Mucosa of rectum (tissue), 2 donors: ENCODE measurements around the gene WNT3A.

Experiments
- H3K27ac ChIP-seq, 2 donors: one replicate each; pipeline ENCODE4 v1.7.0; 2013; ENCODE audit warnings: inconsistent platforms in 2 of 2, low read depth in 2 of 2, low read length in 2 of 2
- H3K27me3 ChIP-seq, 2 donors: one replicate each; pipeline ENCODE4 v1.7.0; 2013; ENCODE audit warnings: low read length in 2 of 2; ENCODE audit not compliant: control insufficient read depth in 2 of 2, insufficient read depth in 2 of 2
- H3K36me3 ChIP-seq, 2 donors: one replicate each; pipeline ENCODE4 v1.7.0; 2013; ENCODE audit warnings: low read length in 2 of 2; ENCODE audit not compliant: control insufficient read depth in 2 of 2, insufficient read depth in 2 of 2
- H3K4me1 ChIP-seq, 2 donors: one replicate each; pipeline ENCODE4 v1.7.0; 2013; ENCODE audit warnings: low read length in 2 of 2, mild to moderate bottlenecking in 1 of 2; ENCODE audit not compliant: control insufficient read depth in 2 of 2, insufficient read depth in 2 of 2
- H3K4me3 ChIP-seq, 2 donors: one replicate each; pipeline ENCODE4 v1.7.0; 2013; ENCODE audit warnings: low read length in 2 of 2
- H3K9ac ChIP-seq, 2 donors: one replicate each; pipeline ENCODE4 v1.7.0; 2013; ENCODE audit warnings: low read length in 2 of 2, low read depth in 1 of 2, mild to moderate bottlenecking in 1 of 2
- H3K9me3 ChIP-seq, 2 donors: one replicate each; pipeline ENCODE4 v1.7.0; 2013; ENCODE audit warnings: low read length in 2 of 2; ENCODE audit not compliant: control insufficient read depth in 2 of 2
- donor health status: healthy.
- donor health status: Normal muscosa, but diverticular disease.

The WNT3A gene

DNA sequence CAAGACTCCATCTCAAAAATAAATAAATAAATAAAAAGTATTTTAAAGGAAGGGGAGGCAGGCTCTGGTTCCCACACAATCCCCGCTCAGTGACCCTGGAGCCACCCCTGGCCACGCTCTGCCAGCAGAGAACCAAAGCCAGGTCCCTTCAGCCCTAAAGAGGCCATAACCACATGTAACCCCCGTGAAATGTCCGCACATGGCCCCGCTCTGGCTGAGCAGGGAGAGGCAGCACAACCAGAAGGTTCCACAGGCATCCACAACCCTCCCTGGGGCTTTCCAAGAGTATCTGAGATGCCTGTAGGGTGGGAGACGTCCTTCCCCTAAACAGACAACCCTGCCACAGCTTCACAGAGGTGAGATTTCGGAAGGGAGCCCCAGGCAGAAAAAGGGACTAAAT, 74.3 kb downstream of the WNT3A start:
- no peak overlapping the region for H3K27ac ChIP-seq
- H3K36me3 ChIP-seq = no peaks in the 10 kb centered on the region
- peaks cover 32 to 33% of the 10 kb centered on the region in 2 donors for H3K4me1 ChIP-seq
- H3K9ac ChIP-seq = peak overlapping the region; percentile 60 to 99
- H3K9me3 ChIP-seq = no peaks in the 10 kb centered on the region
- peak overlapping the region; percentile 92 to 95 for H3K4me3 ChIP-seq
- no peaks in the 10 kb centered on the region for H3K27me3 ChIP-seq

DNA sequence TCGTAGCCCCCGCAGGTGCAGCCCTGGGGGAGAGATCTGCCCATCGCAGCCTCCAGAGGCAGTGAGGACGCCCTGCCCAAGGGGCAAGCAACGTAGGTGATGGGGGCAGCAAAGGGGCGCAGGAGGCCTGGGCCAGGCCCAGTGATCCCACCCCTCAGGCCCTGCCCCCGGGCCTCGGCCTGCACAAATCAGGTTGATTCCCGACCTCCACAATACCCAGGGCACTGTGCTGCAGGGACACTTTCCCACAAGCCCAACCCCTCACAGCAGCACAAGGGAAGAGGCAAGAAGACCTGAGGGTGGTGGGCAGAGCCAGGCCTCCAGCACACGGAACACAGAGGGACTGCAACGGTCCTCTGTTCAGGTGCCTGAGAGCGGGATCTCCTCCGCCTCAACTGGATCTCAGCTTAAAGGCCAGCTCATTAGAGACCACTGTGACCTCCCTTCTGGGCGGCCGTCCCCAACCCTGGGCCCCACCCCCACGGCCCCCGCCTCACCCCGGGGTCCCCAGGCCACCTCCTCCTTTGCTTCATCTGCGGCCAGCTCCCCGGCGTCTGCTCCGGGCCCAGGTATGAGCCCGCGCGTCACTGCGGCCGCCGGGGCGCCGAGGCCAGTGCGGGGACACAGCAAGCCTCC, 74.9 kb downstream of the WNT3A start:
- Histone ChIP-seq H3K27me3 (no peaks in the 10 kb centered on the region), H3K9me3 (no peaks in the 10 kb centered on the region), H3K27ac (peak overlapping the region; percentile 78 to 93), H3K36me3 (no peaks in the 10 kb centered on the region), H3K4me1 (peaks cover 33 to 37% of the 10 kb centered on the region in 2 donors), H3K9ac (peak overlapping the region; percentile 85 to 99), H3K4me3 (peak overlapping the region; percentile 92 to 95)

DNA sequence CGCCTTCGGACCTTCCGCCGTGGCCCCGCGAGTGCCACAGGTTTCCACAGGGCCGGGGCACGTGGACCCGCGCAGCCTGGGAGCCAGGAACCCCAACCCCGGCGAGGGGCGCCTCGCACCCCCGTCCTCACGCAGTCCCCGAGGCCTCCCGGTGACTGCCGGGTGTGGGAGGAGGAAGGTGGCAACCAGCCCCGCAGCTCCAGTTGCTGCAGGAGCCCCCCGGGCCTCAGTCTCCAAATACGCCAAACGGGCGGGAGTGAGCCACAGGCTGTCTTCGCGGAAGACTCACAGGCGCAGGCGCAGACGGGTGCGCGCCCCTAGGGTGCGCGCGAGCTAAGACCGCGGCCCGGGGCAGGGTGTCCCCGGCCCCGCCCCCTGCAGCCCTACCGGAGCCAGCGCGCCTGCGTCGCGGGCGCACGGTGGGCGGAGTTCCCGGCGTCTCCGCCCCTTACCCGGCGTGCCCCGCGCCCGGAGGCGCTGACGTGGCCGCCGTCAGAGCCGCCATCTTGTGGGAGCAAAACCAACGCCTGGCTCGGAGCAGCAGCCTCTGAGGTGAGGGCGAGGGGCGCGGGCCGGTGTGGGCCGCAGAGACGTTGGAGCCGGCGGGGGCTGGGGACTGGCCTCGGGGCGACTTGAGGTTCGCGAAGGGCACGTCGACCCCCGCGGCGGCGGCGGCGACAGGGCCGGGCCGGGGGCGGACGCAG, 75.6 kb downstream of the WNT3A start, which contains the start of gene ARF1:
TSS of gene ARF1 (plus strand) at position 495 of the 704 bp plus-strand sequence. CDS start 14,407 bp downstream, outside the sequence.
- Histone ChIP-seq H3K9ac (peak within 1 kb of the TSS; percentile 98 to 99), H3K27ac (peak within 1 kb of the TSS; percentile 93 to 99), H3K9me3 (no peaks in the 10 kb centered on the region), H3K4me3 (peak within 1 kb of the TSS; percentile 92 to 95), H3K27me3 (no peaks in the 10 kb centered on the region), H3K36me3 (no peaks in the 10 kb centered on the region), H3K4me1 (peaks cover 35 to 43% of the 10 kb centered on the region in 2 donors)

DNA sequence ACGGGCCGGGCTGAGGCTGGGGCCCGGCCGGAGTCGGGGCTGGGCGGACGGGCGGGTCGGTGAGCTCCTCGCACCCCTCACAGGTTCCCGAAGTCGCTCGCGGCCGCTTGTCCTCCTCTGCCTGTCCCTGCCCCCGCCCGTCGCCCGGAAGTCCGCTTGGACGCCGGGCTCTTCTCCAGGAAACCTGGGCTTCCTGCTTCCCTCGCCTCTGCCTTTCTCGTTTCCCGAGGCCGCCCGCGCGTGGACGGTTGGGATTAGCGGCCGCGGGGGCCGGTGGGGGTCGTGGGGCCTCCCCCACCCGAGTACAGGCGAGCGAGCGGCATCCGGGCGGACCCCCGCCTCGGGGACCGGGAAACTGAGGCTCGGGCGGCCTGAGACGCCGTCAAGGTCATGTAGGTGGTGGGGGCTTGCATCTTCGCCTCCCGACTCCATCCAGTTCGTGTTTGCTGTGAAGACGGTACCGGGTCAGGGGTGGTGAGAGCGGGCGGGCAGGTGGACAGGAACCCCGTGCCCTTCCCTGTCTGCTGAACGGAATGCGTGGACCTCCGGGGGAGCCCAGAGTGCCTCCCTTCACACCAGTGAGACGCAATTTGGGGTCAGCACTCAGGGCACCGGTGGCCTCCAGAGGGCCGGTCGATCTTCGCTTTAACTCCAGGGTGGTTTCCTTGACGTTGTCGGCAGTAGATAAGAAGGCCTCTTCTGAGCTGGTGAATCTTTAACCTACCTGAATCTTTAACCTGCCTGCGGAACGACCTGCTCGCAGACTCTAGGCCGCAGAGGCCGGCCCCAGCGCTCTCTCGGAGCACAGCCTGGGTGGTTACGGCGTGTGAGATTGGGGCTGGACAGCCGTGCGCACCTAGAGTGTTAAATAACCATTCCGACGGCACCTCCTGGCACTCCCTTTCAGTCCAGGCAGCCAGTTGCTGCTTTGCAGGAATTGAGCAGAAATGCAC, 76.4 kb downstream of the WNT3A start:
- Histone ChIP-seq H3K4me3 (peak overlapping the region; percentile 92 to 95), H3K36me3 (no peaks in the 10 kb centered on the region), H3K27me3 (no peaks in the 10 kb centered on the region), H3K9me3 (no peaks in the 10 kb centered on the region), H3K4me1 (peaks cover 42 to 51% of the 10 kb centered on the region in 2 donors), H3K9ac (peak overlapping the region; percentile 98 to 99), H3K27ac (peak overlapping the region; percentile 93 to 99)

DNA sequence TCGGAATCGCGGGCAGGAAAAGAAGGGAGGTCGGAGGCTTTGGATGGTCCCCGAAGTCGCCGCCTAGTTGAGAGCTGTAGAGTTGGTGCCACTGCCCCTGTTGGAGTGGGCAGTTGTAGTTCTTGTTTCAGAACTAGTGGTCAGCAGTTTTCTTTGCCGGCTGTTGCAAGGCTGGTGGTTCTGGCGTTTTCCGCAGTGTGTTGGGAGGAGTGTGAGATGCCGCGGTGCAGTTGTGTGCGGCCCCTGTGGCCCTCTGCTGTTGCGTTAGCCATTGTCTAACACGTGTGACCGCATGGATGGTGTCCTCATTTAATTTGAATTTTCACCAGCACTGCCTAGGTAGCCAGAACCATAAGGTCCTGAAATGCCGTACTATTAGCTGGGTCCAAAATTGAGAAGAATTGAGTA, 77.1 kb downstream of the WNT3A start:
- Histone ChIP-seq H3K9ac (peak overlapping the region; percentile 98 to 99), H3K9me3 (no peaks in the 10 kb centered on the region), H3K4me1 (peaks cover 48 to 57% of the 10 kb centered on the region in 2 donors), H3K4me3 (peak overlapping the region; percentile 92 to 95), H3K27ac (peak overlapping the region; percentile 93 to 99), H3K27me3 (no peaks in the 10 kb centered on the region), H3K36me3 (peaks cover 4 to 6% of the 10 kb centered on the region in 2 donors)

DNA sequence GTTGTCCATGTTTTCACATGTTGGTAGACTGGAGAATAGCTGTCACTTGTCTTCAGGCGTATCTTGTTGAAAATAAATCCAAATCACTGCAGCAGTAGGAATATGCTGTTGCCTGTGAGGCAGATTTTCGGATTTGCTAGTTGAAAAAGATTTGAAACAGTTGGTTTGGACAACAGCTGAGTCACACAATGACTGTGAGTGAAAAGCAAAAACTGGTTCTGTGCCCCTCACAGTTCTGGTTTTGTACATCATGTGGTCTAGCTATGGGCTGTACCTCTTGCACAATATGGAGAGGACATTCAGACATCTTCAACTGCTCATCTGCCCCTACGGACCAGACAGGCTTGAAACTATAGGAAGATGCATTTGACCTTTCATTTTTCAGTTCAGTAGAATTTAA, 77.5 kb downstream of the WNT3A start:
- Histone ChIP-seq H3K4me3 (peak overlapping the region; percentile 92 to 95), H3K36me3 (peaks cover 5 to 8% of the 10 kb centered on the region in 2 donors), H3K27ac (peak overlapping the region; percentile 93 to 99), H3K9me3 (no peaks in the 10 kb centered on the region), H3K4me1 (peaks cover 52 to 61% of the 10 kb centered on the region in 2 donors), H3K9ac (peak overlapping the region; percentile 98 to 99), H3K27me3 (no peaks in the 10 kb centered on the region)

DNA sequence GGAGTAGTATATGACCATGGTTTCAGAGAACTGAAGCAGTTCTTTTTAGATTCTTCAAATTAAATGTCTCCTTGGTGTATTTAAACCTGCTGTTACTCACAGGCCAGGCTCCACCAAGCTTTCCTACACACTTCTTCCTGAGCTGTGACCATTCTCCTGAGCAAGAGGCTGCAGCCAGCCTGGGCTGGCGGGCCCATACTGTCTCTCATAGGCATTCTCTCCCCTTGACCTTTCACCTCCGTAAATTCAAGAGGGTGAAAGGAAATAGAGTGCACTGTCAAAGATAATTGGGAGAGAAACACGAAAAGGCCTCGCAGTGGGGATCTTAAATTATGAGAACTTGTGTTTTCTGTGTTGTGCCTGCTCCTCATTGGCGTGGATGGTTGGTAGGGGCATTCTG, 78.0 kb downstream of the WNT3A start:
- Histone ChIP-seq H3K27ac (peak overlapping the region; percentile 48 to 99), H3K9ac (peak overlapping the region; percentile 19 to 99), H3K9me3 (no peaks in the 10 kb centered on the region), H3K4me1 (peaks cover 57 to 66% of the 10 kb centered on the region in 2 donors), H3K4me3 (peak overlapping the region; percentile 32 to 95), H3K27me3 (no peaks in the 10 kb centered on the region), H3K36me3 (peaks cover 5 to 9% of the 10 kb centered on the region in 2 donors)

DNA sequence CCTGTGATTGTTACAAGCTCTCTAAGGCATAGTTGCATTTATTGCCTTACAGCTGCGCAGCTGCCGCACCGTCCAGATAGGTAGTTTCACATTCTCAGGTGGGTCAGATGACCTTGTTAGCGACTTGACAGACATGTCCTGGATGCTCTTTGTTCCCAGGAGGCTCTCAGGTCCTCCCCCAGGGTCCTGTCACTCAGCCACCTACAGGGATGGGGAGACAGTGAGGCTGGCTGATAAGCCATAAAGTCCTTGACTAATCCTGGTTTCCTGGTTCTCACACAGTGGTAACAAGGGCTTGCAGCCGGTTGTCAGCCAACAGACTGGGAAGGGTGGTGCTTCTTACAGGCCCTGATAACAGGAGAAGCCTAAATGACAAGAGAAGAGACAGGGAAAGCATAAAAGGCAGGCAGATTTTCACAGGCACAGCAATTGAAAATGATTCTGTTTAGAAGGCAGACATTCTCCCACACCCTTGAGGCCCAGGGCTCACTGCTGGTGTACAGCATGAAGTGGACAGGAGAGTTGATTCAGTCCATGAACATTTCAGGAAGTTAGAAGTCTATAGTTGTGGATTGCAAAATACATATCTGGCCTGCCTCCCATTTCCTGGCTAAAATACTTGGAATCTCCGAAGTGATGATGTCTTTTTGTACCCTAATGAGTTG, 78.6 kb downstream of the WNT3A start:
- Histone ChIP-seq H3K27ac (peak overlapping the region; percentile 48 to 99), H3K9ac (peak overlapping the region; percentile 26 to 52), H3K4me1 (peaks cover 62 to 72% of the 10 kb centered on the region in 2 donors), H3K4me3 (peak overlapping the region; percentile 32 to 95), H3K27me3 (no peaks in the 10 kb centered on the region), H3K9me3 (no peaks in the 10 kb centered on the region), H3K36me3 (peaks cover 5 to 12% of the 10 kb centered on the region in 2 donors)

DNA sequence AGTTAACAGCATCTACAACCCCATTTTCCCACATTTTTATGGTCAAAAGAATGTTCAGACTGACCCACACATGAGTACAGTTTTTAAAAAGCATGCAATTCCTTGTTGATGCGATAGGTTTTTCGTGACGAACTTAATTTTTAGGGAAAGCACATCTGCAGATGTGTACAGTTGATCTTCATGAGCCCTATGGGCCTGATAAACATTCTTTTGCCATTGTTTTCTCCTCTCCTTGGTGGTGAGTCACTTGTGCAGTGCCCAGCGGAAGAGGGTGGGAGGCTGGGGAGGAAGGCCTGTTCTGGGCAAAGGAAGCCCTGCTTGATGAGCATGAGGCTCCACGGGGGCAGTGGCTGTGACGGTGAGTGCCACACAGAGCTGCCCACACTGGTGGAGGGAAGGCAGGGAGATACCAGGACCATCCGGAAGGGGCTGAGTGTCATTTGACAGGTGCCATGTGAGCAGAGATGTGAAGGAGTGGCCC, 81.0 kb downstream of the WNT3A start:
- peaks cover 65 to 80% of the 10 kb centered on the region in 2 donors for H3K4me1 ChIP-seq
- no peaks in the 10 kb centered on the region for H3K27me3 ChIP-seq
- H3K36me3 ChIP-seq = peaks cover 5 to 20% of the 10 kb centered on the region in 2 donors
- peak overlapping the region in 1 of 2 donors; percentile 23 for H3K4me3 ChIP-seq
- no peak overlapping the region for H3K27ac ChIP-seq
- H3K9ac ChIP-seq = no peak overlapping the region
- no peaks in the 10 kb centered on the region for H3K9me3 ChIP-seq
